ENCODE measurements around the gene KCNQ1. TPM values are rescaled to one million over a fixed set of nuclear protein-coding genes. Genes with fewer than 3 reads are reported as not detected.

The KCNQ1 gene
- total RNA-seq, 1 experiment from 2014 or later: not detected

DNA sequence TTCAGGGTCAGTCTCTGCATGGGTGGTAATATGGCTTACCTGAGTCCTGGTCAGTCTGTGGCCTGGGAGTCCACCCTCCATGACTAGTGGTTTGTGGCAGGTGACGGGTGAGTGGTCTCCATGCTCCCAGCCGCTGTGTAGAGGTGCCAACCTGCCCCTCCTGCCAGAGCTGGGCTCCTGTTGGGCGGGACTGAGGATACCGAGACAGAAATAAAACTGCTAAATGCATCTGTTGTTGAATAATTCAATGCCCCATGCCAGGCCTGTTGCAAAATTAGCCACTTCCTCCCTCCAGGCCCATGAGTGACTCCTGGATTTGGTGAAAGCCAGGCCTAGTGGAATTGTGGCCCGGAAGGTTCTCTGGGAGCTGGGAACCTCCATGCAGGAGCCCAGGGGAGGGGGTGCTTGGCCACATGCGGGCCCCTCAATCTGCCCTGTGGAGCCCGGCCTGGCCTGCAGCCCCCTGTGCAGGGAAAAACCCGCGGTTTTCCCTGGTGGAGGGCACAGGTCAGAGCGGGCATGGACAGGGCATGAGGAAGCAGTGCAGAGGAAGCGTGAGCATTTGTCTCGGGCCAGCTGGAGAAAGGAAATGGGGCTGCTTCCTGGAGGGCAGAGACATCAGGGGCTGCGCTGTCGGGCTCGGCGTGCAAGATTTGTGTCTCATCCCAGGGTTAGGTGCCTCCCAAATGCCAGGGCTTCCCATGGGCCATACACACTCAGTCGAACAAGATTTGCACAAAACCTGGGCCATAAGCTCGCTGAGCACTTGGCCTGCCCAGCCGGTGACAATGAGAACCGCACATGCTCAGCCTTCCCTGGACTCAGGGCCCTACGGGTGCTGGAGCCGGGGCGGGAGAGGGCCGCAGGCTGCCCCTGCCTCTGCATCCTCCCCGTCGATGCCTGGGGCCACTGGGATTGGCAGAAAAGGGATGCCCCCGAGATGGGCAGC is 66.9 kb downstream of the KCNQ1 start:
- H3K9me3 ChIP-seq (ENCODE audit: insufficient read depth, low read depth): no peaks in the 10 kb centered on the region
- H4K20me1 ChIP-seq (ENCODE audit: insufficient read depth): no peaks in the 10 kb centered on the region
- H2AFZ ChIP-seq: no peak overlapping the region
- TF ChIP-seq CTCF (conservative IDR thresholded peaks at IDR 0.05): no peak
- no peak for TF ChIP-seq EZH2 (IDR thresholded peaks at IDR 0.05; ENCODE audit: low read depth)
- no peaks in the 10 kb centered on the region for H3K4me1 ChIP-seq (replicated peaks; ENCODE audit: insufficient read depth)
- H3K9me2 ChIP-seq (ENCODE audit: insufficient read depth): no peaks in the 10 kb centered on the region
- no peak for DNase-seq
- CTCF ChIA-PET: no interaction called here
- BruUV-seq (replicated peaks): no TSS peak
- POLR2A ChIA-PET (ENCODE audit: unreplicated experiment): no interaction called here
- H3K27me3 ChIP-seq (ENCODE audit: insufficient read depth, low read depth): peaks cover 30% of the 10 kb centered on the region
- intact Hi-C loops (cut with micrococcal nuclease; ENCODE audit: unreplicated experiment): no loop called here
- H3K27ac ChIP-seq: no peak overlapping the region
- H3K4me3 ChIP-seq: no peak overlapping the region
- H3K36me3 ChIP-seq (ENCODE audit: low read depth): no peaks in the 10 kb centered on the region
- no peaks in the 10 kb centered on the region for H3F3A ChIP-seq (ENCODE audit: insufficient read depth, low read depth)
- no peak overlapping the region for H3K4me2 ChIP-seq
- H3K79me2 ChIP-seq (ENCODE audit: low read depth): no peaks in the 10 kb centered on the region

GRCh38 chr11:2512431-2513407 is 67.9 kb downstream of the KCNQ1 start:
- intact Hi-C loops (cut with micrococcal nuclease; ENCODE audit: unreplicated experiment): no loop called here
- CTCF ChIA-PET: no interaction called here
- POLR2A ChIA-PET (ENCODE audit: unreplicated experiment): no interaction called here

More at GRCh38 chr11:2512431-2513407, 67.9 kb downstream of the KCNQ1 start:
- Histone ChIP-seq H3K9me2 (ENCODE audit: insufficient read depth) (no peaks in the 10 kb centered on the region), H3K79me2 (ENCODE audit: low read depth) (no peaks in the 10 kb centered on the region), H3K36me3 (ENCODE audit: low read depth) (no peaks in the 10 kb centered on the region), H3K27ac (no peak overlapping the region), H3F3A (ENCODE audit: insufficient read depth, low read depth) (no peaks in the 10 kb centered on the region), H3K9me3 (ENCODE audit: insufficient read depth, low read depth) (no peaks in the 10 kb centered on the region), H2AFZ (no peak overlapping the region), H3K4me3 (no peak overlapping the region), H3K4me2 (no peak overlapping the region), H3K4me1 (replicated peaks; ENCODE audit: insufficient read depth) (no peaks in the 10 kb centered on the region), H3K27me3 (ENCODE audit: insufficient read depth, low read depth) (peaks cover 30% of the 10 kb centered on the region), H4K20me1 (ENCODE audit: insufficient read depth) (no peaks in the 10 kb centered on the region)
- TF ChIP-seq CTCF (conservative IDR thresholded peaks at IDR 0.05): no peak
- no peak for TF ChIP-seq EZH2 (IDR thresholded peaks at IDR 0.05; ENCODE audit: low read depth)
- no peak for DNase-seq
- no TSS peak for BruUV-seq (replicated peaks)
